AML-193 (cell line): ENCODE measurements around the gene TTYH2.
"Not testable (repeated sequence)": the region's sequence is repeated elsewhere in the genome, so short reads cannot be mapped to it uniquely, and the experiment has no call there.

Source experiments
- DNase-seq, 2 experiments: peaks; one replicate each; lab custom pipeline; 2025; lab: John Stamatoyannopoulos, UW

Gene TTYH2, protein sequence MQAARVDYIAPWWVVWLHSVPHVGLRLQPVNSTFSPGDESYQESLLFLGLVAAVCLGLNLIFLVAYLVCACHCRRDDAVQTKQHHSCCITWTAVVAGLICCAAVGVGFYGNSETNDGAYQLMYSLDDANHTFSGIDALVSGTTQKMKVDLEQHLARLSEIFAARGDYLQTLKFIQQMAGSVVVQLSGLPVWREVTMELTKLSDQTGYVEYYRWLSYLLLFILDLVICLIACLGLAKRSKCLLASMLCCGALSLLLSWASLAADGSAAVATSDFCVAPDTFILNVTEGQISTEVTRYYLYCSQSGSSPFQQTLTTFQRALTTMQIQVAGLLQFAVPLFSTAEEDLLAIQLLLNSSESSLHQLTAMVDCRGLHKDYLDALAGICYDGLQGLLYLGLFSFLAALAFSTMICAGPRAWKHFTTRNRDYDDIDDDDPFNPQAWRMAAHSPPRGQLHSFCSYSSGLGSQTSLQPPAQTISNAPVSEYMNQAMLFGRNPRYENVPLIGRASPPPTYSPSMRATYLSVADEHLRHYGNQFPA

DNA sequence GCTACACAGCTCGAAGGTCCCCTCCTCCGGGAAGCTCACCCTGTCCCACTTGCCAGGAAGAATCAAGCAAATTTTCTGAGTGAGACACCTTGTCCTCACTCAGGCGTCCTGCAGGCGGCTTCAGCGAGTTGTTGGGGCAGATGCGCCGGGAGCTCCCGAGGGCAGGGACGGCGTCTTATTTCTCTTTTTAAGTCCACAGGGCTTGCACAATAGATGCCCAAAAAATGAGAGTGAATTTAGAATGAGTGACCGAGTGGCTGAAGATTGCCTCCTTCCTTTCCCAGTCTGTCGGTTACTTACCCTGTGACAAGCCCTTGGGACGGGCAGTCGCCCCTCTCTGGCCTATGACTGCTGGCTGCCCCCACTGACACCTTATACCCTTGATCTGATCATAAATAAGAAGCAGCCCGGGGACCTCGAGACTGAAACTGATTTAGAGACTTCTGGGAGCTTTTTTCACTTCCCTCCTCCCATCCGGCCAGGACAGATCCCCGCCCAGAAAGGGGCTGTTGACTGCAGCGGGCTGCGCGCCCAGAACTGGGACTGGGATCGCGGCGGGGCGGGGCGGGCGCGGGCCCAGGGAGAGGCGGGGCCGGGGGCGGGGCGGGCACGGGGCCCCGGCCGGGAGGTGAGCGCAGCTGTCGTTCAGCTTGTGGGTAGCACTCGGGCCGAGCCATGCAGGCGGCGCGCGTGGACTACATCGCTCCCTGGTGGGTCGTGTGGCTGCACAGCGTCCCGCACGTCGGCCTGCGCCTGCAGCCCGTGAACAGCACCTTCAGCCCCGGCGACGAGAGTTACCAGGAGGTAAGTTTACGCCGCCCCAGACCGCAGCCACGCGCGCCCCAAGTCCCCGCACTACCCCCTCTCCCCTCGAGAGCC, at the start of gene TTYH2:
Gene TTYH2 (plus strand): TSS at position 659 of the 879 bp plus-strand sequence. CDS start 17 bp downstream, at position 676.
- DNase-seq = peak; percentile 85

DNA sequence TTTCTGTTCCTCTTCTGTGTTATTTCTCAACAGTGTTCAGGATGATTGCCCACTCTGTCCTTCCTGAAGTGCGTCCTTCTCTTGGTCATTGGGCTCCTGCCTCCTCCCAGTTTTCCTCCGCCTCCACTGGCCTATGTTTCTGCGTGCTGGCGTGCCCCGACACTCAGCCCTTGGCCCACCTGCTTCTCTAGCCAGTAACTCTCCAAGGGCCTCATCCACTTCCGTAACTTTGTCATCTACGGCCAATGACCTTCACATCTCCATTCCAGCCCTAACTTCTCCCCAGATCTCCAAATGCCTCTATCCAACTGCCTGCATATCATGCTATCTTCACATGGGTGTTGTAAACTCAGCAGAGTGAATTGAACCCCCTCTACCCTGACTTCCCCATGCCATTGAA, 49.5 kb upstream of the TTYH2 start:
- DNase-seq = no peak

DNA sequence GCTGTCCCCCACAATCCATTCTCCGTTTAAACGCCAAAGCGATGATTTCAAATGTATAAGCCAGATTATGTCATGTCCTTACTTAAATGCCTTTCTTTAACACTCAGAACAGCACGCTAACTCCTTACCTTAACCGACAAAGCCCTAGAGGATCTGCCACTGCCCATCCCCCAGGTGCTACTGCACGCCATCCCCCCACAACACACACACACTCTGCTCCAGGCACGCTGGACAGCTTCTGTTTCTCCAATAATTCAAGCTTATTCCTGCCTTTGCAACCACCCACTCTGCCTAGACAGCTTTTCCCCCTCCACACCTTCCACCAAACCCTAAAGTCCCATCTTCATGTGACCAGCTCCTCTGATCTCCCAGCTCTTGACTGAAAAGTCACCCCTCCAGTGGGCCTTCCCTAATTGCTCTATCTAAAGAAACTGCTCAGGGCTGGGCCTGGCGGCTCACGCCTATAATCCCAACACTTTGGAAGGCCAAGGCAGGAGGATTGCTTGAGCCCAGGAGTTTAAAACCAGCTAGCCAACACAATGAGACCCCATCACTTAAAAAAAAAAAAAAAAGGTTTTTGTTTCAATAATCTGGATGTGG, 48.8 kb upstream of the TTYH2 start:
- no peak for DNase-seq

DNA sequence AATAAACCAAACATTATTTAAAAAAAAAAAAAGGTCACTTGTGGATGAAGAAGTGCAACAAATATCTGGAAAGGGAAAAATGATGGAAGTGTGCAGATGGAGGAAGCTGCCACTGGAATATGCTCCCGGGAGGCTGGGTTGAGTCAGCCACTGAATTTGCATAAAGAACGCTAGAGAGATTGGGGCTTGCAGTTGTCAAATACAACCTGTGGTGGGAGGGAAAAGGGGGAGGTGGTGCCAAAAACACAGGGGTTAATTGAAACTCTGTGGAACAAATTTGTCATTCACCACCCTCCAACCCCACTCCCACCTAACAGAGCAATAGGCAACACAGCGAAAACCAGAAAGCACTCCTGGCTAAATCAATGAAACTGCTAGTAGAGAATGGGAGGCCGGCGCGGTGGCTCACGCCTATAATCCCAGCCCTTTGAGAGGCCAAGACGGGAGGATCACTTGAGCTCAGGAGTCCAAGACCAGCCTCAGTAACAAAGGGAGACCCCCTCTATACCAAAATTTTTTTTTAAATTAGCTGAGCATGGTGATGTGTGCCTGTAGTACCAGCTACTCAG, 47.5 kb upstream of the TTYH2 start:
- no peak for DNase-seq

DNA sequence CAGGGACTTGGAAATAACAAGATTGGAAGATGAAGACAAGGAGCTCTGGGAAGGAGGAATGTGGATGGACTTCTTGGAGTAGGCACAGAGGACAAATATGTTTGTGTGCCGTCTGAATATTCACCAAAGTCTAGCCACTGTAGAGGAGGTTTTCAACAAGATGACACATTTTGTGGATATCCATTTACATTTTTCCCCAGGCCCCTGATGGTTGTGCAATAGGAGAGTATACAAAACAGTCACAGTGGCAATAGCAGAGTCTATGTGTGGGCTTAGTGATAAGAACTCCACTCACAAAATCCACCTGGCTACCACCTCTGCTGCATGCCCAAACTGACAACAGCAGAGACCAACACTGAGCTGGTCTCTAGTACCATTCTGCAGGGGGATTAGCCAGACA, 42.4 kb upstream of the TTYH2 start:
- no peak for DNase-seq

DNA sequence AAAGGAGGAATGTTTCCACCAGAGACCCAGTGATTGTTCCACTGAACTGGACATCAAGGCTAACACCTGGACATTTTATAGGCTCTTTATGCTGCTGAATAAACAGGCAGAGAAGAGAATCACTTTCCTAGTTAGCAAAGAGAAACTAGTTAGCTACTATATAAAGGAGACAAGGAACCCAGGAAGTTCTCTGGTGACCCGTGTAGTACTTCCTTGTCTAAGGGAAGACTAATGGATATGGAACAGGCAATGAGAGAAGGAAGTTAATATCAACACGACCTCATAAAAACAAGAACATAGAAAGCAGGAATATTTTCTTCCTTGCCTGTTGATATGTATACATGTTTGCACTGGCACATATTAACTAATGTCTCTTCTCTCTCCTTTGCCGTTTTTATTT, 40.7 kb upstream of the TTYH2 start:
- DNase-seq = no peak

DNA sequence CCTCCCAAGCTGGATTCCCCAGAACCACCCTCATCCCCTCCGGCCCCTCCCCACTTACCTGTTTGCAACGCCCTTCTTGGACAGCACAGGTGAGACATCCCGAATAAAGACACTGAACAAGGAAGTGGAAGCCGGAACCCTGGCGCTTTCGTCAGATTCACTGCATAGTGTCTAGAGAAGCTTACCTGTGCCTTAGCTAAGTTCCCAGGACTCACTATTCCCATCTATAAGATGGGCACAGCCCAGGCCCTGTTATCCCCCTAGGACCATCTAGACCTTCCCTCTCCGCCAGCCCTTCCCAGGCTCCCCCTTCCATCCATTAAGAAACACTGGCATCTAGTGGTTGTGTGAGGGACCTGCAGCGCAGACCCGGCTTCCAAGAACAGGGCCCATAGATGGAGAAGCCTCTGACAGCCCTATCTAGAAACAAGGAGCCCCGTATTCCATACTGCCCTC, 36.8 kb upstream of the TTYH2 start:
- peak; percentile 49 to 65 for DNase-seq

DNA sequence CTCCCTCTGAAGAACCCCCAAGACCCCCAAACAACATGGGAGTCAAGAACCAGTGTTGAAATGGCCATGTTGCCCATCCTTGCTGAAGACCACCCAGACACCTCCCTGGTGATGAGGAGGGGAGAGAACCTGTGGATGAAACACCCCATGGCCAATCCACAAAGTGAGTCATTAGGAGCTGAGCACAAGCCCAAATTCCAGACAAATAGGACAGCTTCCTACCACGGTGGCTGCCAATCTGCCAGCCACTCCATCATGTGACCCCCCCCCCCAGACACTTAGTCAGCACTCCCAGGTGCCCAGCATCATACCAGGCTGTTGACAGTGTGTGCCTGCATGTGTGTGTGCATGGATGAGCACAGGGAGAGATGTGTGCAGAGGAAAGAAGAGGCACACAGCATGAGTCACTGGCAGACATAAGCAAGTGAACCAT, 36.3 kb upstream of the TTYH2 start:
- DNase-seq = no peak

DNA sequence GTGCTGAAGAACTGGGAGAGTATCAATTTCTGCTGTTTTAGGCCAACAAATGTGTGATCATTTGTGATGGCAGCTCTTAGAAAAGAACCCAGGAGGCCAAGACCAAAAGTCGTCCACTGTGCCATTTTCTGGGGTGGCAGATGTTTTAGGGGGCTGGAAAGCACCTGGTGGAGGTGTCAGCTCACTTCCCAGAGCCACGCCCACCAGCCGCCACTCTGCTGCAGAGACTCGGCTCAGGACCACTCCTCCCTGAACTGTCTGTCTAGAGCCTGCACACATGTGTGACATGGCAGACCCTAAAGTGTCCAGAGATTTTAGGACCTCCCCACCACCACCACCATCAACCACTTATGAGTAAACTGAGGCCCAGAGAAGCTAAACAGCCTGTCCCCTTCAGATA, 33.8 kb upstream of the TTYH2 start:
- DNase-seq = no peak

DNA sequence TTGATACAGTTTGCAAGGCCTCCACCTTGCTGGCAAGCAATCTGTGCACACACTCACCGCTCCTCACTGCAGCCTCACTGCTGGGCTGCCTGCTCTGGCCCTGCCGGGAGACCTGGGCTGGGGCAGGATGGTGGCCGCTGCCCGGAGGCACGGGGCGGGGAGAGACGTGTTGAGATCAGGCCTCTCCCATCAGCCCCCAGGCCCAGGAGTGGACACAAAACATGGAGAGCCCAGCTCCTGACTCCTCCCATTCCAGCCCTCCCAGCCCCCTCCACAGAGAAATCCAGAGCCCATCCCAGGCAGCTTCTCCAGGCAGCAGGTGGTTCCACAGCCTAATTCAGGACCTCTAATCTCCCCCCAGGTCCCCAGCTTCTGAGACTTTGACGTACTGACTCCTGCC, 33.0 kb upstream of the TTYH2 start:
- DNase-seq = no peak

DNA sequence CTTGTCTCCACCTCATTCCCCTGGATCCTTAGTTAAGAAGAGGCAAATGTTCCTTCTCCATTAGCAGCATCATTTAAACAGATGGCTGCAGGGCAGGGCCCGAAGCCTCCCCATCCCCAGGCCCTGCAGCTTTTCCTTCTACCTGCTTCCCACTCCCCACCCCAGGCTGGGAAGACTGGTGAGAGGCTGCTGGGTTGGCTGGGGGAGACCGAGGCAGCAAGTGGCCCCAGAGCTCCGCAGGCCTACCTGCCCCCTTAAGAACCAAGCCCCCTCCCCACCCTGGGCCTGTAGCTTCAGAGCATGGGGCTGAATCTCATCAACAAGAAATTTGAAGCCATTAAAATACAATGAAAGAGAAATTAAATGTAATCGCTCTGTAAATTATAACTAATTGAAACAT, 32.0 kb upstream of the TTYH2 start:
- no peak for DNase-seq

DNA sequence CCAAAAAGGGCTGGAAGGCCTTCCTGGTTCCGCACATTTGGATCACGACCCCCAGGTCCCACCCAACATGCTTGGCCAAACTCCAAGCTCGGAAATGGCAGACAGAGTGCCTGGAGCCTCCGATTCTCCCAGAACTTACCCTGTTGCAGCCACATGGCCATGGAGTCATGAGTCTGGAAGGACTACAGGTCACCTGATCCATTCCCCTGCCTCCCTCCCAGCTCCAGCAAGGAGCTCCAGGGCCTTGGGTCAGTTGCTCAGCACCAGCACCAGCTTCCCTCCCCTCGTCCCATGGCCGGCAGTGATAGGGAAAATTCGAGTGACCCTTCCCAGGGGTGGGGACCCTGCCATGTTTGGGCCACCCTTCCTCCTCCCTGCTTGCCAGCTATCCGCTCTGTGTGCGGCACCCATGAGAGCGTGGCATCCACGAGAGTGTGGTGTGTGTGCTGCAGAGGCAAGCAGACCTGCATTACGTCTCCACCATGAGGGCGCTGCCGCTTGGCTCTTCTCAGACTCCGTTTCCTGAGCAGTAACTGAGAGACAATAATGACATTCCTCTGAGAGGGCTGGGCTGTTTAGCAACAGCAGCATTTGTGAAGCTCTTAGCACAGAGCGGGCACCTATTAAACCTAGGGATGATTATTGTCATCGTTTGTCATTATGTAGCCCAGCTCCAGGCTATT, 31.2 kb upstream of the TTYH2 start:
- no peak for DNase-seq

DNA sequence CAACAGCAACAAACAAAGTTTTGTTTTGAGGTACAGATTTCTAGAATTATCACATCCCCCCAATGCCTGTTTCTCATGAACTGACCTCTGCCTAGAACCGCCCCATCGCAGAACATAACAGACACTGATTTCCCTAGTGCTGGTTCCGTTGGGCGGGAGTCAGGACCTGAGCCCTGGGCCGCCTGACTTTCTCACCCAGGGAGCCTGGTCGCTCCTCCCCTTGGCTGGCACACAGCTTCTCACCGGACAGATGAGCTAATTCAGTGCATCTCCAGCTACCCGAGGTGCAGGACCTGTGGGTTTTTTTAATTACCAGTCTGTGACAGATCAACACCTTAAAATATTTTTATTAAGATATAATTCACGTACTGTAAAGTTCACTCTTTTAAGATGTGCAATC, 30.0 kb upstream of the TTYH2 start:
- DNase-seq = no peak

DNA sequence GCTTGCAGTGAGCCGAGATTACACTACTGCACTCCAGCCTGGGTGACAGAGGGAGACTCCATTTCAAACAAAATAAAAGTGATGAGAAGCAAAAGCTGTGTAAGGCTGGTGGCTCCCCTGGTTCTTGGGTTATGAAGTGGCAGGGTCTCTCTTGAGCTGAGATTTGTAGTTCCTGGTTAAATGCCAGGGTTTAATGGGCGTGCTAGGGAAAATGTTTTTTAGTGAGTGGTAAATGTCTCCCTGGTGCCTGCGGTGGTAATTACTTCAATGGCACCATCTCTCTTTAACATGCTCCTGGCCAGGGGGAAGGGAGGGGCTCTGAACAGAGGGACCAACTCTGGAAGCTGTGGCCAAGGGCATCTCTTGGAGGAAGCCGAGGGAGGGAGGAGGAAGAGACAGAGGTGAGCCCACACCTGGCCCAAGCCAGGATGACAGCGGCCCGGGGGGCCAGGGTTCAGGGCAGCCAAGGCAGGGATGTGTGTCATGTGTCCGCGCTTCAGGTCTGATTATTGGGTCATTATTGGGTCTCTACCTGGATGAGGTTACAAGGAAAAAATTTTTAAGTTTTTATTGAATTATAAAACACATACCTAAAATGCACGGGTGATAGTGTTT, 27.7 kb upstream of the TTYH2 start:
- no peak for DNase-seq

DNA sequence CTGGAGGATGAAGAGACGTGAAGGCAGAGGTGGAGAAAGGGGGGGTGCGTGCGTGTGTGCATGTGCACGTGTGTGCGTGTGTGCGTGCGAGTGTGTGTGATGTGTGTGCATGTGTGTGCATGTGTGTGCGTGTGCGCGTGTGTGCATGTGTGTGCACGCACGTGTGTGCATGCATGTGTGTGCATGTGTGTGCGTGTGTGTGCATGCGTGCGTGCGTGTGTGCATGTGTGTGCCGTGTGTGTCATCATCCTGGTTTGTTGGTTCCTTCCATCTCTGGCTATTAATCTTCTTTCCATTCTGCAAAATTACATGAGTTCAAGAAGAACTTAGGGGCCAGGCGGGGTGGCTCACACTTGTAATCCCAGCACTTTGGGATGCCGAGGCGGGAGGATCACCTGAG, 26.9 kb upstream of the TTYH2 start:
- no peak for DNase-seq

DNA sequence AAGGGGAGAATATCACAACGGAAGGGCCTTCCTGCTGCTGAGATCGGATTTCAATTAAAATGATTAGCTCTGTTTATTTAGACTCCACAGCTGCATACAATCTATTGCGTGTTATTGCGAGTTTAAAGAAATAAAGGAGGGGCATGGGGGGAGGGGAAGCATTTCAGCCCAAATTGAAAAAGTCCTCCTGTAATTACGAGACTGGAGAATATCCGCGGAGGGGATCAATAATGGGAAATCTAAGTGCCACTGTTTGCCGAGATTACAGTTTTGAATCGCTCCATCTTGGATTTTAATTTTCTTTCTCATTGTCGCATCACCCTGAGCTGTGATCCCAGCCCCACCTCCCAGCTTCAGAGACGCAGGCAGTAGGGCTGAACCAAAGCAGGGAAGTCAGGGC, 25.6 kb upstream of the TTYH2 start:
- DNase-seq = no peak

DNA sequence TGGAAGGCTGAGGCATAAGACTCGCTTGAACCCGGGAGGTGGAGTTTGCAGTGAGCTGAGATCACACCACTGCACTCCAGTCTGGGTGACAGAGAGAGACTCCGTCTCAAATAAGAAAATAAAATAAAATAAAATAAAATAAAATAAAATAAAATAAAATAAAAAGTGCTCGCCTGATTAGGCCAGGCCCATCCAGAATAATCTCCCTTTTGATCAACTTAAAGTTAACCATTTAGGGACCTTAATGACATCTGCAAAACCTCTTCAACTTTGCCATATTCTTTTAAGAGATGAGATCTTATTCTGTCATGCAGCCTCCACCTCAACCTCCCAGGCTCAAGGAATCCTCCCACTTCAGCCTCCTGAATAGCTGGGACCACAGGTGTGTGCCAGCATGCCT, 24.7 kb upstream of the TTYH2 start:
- not testable (repeated sequence) for DNase-seq

DNA sequence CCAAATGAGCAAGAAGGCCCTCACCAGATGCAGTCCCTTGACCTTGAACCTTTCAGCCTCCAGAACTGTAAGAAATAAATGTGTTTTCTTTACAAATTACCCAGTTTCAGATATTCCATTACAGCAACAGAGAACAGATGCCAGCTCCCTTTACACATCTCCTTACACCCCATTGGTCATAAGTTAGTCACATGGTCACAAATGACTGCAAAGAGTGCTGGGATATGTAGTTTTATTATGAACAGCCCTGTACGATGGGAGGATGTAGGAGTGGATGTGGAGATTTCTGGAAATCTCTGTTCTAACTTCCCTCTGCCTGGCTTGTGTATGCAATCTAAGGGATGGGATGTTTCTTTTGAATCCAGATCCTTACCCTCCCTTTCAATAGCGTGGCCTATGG, 23.2 kb upstream of the TTYH2 start:
- peak; percentile 52 to 54 for DNase-seq

DNA sequence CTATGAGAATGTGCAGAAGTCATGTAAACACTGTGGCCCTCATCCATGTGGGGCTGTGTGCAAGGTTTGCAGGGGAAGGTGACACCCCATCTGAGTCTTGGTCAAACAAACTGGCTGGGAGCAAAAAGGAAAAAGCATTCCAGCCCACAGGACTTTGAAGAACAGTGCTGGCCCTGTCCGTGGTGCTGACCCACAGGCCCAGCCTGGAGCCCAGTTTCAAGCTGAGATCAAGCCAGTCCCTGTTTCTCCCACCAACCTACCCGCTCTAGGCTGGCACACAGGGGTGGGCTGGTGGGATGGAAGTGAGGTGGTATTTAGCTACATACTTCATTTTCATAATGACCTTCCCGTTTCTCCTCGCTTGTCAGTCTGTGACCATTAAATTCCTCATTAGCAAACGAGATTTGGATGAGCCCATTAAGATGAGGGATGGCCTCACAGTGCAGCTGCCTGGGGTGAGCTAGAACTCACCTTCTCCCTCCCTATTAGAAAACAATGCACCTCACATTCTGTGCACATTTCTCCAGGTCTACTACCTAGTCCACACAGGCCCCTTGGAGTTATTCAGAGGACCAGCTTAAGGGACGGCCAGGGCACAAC, 22.5 kb upstream of the TTYH2 start:
- no peak for DNase-seq

DNA sequence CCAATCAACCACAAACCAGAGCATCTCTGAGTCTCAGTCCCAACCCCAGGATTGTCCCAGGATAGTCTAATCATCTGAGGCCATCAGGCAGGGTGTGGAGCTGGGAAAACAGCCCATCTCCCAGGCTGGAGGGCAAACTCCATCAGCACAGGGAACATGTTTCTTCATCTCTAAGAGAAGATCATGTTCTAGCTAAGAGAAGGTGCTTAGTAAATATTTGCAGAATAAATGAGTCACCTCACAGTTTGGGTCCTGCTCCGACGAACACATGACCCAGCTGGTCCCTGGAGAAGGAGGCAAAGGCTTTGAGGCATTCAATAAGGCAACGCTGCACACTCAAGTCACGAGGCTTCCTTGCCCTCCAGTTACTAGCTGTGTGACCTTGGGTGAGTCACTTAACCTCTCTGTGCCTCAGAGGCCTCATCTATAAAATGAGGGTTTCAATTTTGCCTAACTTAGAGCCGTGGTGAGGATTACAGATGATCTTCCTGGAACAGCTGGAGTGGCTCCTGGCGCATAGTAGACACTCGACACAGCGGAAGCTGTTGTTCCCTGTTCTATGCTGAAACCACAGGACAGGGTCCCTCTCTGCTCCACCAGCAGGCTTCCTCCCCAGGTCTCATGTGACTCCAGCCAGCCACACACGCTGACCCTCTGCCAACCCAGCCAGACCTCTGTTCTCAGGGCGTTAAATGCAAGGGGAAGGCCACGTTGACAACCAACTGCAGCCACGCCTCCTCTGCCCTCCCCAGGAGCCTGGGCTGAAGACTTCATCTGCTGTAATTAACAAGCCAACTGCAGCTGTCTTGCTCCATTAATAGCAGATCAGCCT, 20.2 kb upstream of the TTYH2 start:
- peak; percentile 73 to 75 for DNase-seq
